ENCODE data around the gene NUP93. TPM values are rescaled to one million over a fixed set of nuclear protein-coding genes. Genes with fewer than 3 reads are reported as not detected.

NUP93 gene
- polyA plus RNA-seq, 2 of the 4 experiments (the other 2 are of a cell fraction) = 87.3 to 91.4 TPM

DNA sequence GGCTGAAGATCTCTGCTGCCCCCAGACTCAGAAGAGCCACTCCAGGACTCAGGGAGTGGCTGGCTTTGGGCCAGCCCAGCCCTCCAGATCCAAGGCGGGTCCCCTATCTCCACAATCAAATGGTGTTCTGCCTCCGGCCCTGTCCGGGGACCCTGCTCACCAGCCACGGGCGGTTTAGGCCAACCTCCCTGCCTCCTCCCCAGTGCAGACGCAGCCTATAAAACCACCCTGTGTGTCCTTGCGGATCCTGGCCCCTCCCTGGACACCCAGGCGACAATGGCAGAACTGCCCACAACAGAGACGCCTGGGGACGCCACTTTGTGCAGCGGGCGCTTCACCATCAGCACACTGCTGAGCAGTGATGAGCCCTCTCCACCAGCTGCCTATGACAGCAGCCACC lies 135.0 kb downstream of the NUP93 start, which contains the start of gene SLC12A3:
SLC12A3 (plus strand) TSS at position 248 of the 400 bp plus-strand sequence; CDS start at position 277, 29 bp downstream.
- ChIA-PET CTCF (interaction anchor here (0.8 to 11.0 kb wide), 5 partner anchors 11 to 99 kb away, joined by 3 to 146 read pairs (median 48); no protein-coding TSS in a partner anchor), POLR2A (no interaction called here)

DNA sequence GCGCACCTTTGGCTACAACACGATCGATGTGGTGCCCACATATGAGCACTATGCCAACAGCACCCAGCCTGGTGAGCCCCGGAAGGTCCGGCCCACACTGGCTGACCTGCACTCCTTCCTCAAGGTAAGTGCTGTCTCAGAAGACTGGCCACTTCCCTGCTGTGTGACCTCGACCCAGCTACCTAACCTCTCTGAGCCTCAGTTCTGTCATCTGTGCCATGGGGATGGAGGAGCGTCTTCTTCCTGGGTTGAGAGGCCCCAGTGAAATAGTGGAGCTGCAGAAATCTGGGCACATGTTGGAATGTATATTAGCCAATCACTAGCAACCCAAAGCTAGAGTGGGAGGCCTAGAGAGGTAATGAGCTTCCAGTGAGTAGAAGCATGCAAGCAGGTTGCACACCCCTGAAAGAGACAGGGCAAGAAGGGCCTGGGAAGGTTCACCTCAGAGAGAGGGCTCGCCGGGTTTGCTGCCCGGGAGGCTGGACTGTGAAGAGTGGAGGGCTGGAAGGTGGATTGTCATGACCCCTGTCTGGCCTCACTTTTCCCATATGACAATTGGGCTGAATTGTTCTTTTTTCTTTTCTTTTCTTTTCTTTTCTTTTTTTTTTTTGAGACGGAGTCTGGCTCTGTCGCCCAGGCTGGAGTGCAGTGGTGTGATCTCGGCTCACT lies 135.6 kb downstream of the NUP93 start:
- no peak overlapping the region for H3K4me3 ChIP-seq
- no peaks in the 10 kb centered on the region for H3K9me3 ChIP-seq
- WGBS (ENCODE audit: missing lambda C conversion rate) = 92% methylated on average over 10 of the region's 13 CpGs
- no peak for FAIRE-seq
- POLR2A ChIA-PET = no interaction called here
- no peak overlapping the region for H3K27ac ChIP-seq
- no peak for DNase-seq (ENCODE audit: low read depth in 1 of 2, low spot score in 1 of 2)
- CTCF ChIA-PET = interaction anchor here (1.3 to 11.0 kb wide), 12 partner anchors 10 to 201 kb away, joined by 3 to 146 read pairs (median 10); no protein-coding TSS in a partner anchor
- H3K4me1 ChIP-seq = peaks cover 14% of the 10 kb centered on the region
- H3K4me2 ChIP-seq = no peak overlapping the region
- ATAC-seq = no peak
- TF ChIP-seq, protein P1, sequence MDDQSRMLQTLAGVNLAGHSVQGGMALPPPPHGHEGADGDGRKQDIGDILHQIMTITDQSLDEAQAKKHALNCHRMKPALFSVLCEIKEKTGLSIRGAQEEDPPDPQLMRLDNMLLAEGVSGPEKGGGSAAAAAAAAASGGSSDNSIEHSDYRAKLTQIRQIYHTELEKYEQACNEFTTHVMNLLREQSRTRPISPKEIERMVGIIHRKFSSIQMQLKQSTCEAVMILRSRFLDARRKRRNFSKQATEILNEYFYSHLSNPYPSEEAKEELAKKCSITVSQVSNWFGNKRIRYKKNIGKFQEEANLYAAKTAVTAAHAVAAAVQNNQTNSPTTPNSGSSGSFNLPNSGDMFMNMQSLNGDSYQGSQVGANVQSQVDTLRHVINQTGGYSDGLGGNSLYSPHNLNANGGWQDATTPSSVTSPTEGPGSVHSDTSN (IDR thresholded peaks at IDR 0.05) = no peak
- TF ChIP-seq MYC (IDR thresholded peaks at IDR 0.05; ENCODE audit: borderline replicate concordance, low read length) (no peak), EHMT2 (IDR thresholded peaks at IDR 0.05; ENCODE audit: low read depth) (no peak), CBX8 (IDR thresholded peaks at IDR 0.05) (no peak), NPAS2 (CRISPR knock-in tag; IDR thresholded peaks at IDR 0.05; ENCODE audit: borderline replicate concordance) (no peak), BHLHE40 (IDR thresholded peaks at IDR 0.05; ENCODE audit: low read depth, low read length) (no peak), ZFP36 (IDR thresholded peaks at IDR 0.05; ENCODE audit: borderline replicate concordance, partially characterized antibody) (peak; percentile 55), HDAC2 (IDR thresholded peaks at IDR 0.05) (peak; percentile 65; the same call in 1 of the 2 replicates), SREBF2 (IDR thresholded peaks at IDR 0.05) (no peak), PHF8 (IDR thresholded peaks at IDR 0.05; ENCODE audit: borderline replicate concordance, low read depth) (no peak), KDM1A (IDR thresholded peaks at IDR 0.05; ENCODE audit: low read depth) (peak; percentile 83; the same call in 1 of the 2 replicates), KDM5A (IDR thresholded peaks at IDR 0.05) (no peak), FOSB (CRISPR knock-in tag; IDR thresholded peaks at IDR 0.05) (no peak), HOXB5 (CRISPR knock-in tag; IDR thresholded peaks at IDR 0.05) (no peak)
- TF ChIP-seq, protein P2, sequence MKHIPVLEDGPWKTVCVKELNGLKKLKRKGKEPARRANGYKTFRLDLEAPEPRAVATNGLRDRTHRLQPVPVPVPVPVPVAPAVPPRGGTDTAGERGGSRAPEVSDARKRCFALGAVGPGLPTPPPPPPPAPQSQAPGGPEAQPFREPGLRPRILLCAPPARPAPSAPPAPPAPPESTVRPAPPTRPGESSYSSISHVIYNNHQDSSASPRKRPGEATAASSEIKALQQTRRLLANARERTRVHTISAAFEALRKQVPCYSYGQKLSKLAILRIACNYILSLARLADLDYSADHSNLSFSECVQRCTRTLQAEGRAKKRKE (CRISPR knock-in tag; IDR thresholded peaks at IDR 0.05; ENCODE audit: low read depth) = no peak
- TF ChIP-seq, protein P3, sequence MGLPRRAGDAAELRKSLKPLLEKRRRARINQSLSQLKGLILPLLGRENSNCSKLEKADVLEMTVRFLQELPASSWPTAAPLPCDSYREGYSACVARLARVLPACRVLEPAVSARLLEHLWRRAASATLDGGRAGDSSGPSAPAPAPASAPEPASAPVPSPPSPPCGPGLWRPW (IDR thresholded peaks at IDR 0.05) = no peak

More for the DNA sequence above, 135.0 kb downstream of the NUP93 start, which contains the start of gene SLC12A3:
- ATAC-seq (no peak), DNase-seq (ENCODE audit: low read depth in 1 of 2, low spot score in 1 of 2) (no peak), FAIRE-seq (no peak)
- Histone ChIP-seq H3K4me1 (peaks cover 17% of the 10 kb centered on the region), H3K9me3 (no peaks in the 10 kb centered on the region), H3K4me3 (no peak within 1 kb of the TSS), H3K4me2 (no peak within 1 kb of the TSS), H3K27ac (no peak within 1 kb of the TSS)
- TF ChIP-seq SREBF2 (IDR thresholded peaks at IDR 0.05) (no peak), NFE2L2 (conservative IDR thresholded peaks at IDR 0.05; ENCODE audit: low read length) (no peak), JUN (IDR thresholded peaks at IDR 0.05) (no peak), ESRRA (IDR thresholded peaks at IDR 0.05; ENCODE audit: borderline replicate concordance, low read length) (no peak), EP300 (IDR thresholded peaks at IDR 0.05) (no peak), RFX5 (IDR thresholded peaks at IDR 0.05) (no peak), EHF (CRISPR knock-in tag; IDR thresholded peaks at IDR 0.05) (no peak), HDAC2 (IDR thresholded peaks at IDR 0.05) (no peak), RAD21 (conservative IDR thresholded peaks at IDR 0.05 in 1 of 2, IDR thresholded peaks at IDR 0.05 in 1 of 2) (no peak), CHD4 (IDR thresholded peaks at IDR 0.05; ENCODE audit: borderline replicate concordance) (no peak), POLR2AphosphoS2 (conservative IDR thresholded peaks at IDR 0.05; ENCODE audit: low read length) (no peak)
- TF ChIP-seq, protein P4, sequence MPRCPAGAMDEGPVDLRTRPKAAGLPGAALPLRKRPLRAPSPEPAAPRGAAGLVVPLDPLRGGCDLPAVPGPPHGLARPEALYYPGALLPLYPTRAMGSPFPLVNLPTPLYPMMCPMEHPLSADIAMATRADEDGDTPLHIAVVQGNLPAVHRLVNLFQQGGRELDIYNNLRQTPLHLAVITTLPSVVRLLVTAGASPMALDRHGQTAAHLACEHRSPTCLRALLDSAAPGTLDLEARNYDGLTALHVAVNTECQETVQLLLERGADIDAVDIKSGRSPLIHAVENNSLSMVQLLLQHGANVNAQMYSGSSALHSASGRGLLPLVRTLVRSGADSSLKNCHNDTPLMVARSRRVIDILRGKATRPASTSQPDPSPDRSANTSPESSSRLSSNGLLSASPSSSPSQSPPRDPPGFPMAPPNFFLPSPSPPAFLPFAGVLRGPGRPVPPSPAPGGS (IDR thresholded peaks at IDR 0.05) = no peak
- TF ChIP-seq, protein P5, sequence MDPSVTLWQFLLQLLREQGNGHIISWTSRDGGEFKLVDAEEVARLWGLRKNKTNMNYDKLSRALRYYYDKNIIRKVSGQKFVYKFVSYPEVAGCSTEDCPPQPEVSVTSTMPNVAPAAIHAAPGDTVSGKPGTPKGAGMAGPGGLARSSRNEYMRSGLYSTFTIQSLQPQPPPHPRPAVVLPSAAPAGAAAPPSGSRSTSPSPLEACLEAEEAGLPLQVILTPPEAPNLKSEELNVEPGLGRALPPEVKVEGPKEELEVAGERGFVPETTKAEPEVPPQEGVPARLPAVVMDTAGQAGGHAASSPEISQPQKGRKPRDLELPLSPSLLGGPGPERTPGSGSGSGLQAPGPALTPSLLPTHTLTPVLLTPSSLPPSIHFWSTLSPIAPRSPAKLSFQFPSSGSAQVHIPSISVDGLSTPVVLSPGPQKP (IDR thresholded peaks at IDR 0.05; ENCODE audit: low read depth, low read length) = no peak
- TF ChIP-seq, protein P6, sequence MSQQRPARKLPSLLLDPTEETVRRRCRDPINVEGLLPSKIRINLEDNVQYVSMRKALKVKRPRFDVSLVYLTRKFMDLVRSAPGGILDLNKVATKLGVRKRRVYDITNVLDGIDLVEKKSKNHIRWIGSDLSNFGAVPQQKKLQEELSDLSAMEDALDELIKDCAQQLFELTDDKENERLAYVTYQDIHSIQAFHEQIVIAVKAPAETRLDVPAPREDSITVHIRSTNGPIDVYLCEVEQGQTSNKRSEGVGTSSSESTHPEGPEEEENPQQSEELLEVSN (IDR thresholded peaks at IDR 0.05; ENCODE audit: borderline replicate concordance, low read depth) = no peak
- TF ChIP-seq, protein P7, sequence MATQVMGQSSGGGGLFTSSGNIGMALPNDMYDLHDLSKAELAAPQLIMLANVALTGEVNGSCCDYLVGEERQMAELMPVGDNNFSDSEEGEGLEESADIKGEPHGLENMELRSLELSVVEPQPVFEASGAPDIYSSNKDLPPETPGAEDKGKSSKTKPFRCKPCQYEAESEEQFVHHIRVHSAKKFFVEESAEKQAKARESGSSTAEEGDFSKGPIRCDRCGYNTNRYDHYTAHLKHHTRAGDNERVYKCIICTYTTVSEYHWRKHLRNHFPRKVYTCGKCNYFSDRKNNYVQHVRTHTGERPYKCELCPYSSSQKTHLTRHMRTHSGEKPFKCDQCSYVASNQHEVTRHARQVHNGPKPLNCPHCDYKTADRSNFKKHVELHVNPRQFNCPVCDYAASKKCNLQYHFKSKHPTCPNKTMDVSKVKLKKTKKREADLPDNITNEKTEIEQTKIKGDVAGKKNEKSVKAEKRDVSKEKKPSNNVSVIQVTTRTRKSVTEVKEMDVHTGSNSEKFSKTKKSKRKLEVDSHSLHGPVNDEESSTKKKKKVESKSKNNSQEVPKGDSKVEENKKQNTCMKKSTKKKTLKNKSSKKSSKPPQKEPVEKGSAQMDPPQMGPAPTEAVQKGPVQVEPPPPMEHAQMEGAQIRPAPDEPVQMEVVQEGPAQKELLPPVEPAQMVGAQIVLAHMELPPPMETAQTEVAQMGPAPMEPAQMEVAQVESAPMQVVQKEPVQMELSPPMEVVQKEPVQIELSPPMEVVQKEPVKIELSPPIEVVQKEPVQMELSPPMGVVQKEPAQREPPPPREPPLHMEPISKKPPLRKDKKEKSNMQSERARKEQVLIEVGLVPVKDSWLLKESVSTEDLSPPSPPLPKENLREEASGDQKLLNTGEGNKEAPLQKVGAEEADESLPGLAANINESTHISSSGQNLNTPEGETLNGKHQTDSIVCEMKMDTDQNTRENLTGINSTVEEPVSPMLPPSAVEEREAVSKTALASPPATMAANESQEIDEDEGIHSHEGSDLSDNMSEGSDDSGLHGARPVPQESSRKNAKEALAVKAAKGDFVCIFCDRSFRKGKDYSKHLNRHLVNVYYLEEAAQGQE (IDR thresholded peaks at IDR 0.05) = no peak
- 86% methylated on average over 12 of the region's 12 CpGs for WGBS (ENCODE audit: missing lambda C conversion rate)
